Measurements from ENCODE around the gene GAREM1. TPM values are rescaled to one million over a fixed set of nuclear protein-coding genes. Genes with fewer than 3 reads are reported as not detected.

GAREM1 gene
- total RNA-seq, 1 experiment from 2014 or later: 7.0 TPM

- Mint-ChIP-seq H3K4me3 (no peak overlapping the region), H3K9me3 (no peaks in the 10 kb centered on the region), H3K27ac (no peak overlapping the region), H3K27me3 (ENCODE audit: low read depth) (no peaks in the 10 kb centered on the region), H3K36me3 (no peaks in the 10 kb centered on the region), H3K4me1 (peaks cover 7% of the 10 kb centered on the region; the same call in 1 of the 2 replicates)
- DNase-seq (ENCODE audit: low spot score): no peak
- ChIA-PET POLR2A (no interaction called here), CTCF (interaction anchor here (0.7 to 1.6 kb wide), 17 partner anchors 9 to 281 kb away, joined by 3 to 22 read pairs (median 4); partner anchors contain the start of gene GAREM1)
- no peak for ATAC-seq
- TF ChIP-seq ATF2 (CRISPR knock-in tag; IDR thresholded peaks at IDR 0.05; ENCODE audit: borderline replicate concordance, low read depth) (no peak), ZMAT4 (CRISPR knock-in tag; IDR thresholded peaks at IDR 0.05) (no peak), CDX4 (CRISPR knock-in tag; IDR thresholded peaks at IDR 0.05; ENCODE audit: borderline replicate concordance) (no peak), AR (CRISPR knock-in tag; IDR thresholded peaks at IDR 0.05) (no peak), ZBTB21 (CRISPR knock-in tag; IDR thresholded peaks at IDR 0.05; ENCODE audit: borderline replicate concordance) (no peak), MXD4 (CRISPR knock-in tag; IDR thresholded peaks at IDR 0.05; ENCODE audit: borderline replicate concordance) (no peak), NR3C1 (CRISPR knock-in tag; conservative IDR thresholded peaks at IDR 0.05; ENCODE audit: low read depth) (no peak), ZNF317 (CRISPR knock-in tag; IDR thresholded peaks at IDR 0.05; ENCODE audit: borderline replicate concordance, low read depth) (no peak), RORB (CRISPR knock-in tag; IDR thresholded peaks at IDR 0.05) (no peak), ELF4 (CRISPR knock-in tag; IDR thresholded peaks at IDR 0.05; ENCODE audit: low read depth) (no peak), ZNF281 (CRISPR knock-in tag; IDR thresholded peaks at IDR 0.05) (no peak), USF2 (CRISPR knock-in tag; IDR thresholded peaks at IDR 0.05) (no peak), USF1 (CRISPR knock-in tag; IDR thresholded peaks at IDR 0.05) (no peak), NFE2L1 (CRISPR knock-in tag; IDR thresholded peaks at IDR 0.05) (no peak), ATF3 (CRISPR knock-in tag; conservative IDR thresholded peaks at IDR 0.05) (no peak), ZNF219 (CRISPR knock-in tag; IDR thresholded peaks at IDR 0.05; ENCODE audit: borderline replicate concordance) (no peak)
Observed at GRCh38 chr18:32439241-32439640, 31.4 kb downstream of the GAREM1 start.
